Ascending aorta (tissue), 2 donors: ENCODE data around the gene NTM. TPM values are rescaled to one million over a fixed set of nuclear protein-coding genes. Genes with fewer than 3 reads are reported as not detected.

Source experiments
- DNase-seq, 2 donors: peaks; one replicate each; pipeline ENCODE4 v3.0.0-alpha.2; 2019; ENCODE audit warnings: low spot score in 2 of 2
- H3K27ac ChIP-seq, 2 donors: fragments of 200-600 bp; sonication (generic); one replicate each; pipeline ENCODE4 v1.5.1; 2016 to 2017; ENCODE audit warnings: mild to moderate bottlenecking in 1 of 2
- H3K27me3 ChIP-seq: fragments of 200-600 bp; sonication (generic); one replicate; pipeline ENCODE4 v1.5.1; 2017
- H3K36me3 ChIP-seq, 2 donors: fragments of 200-600 bp; sonication (generic); one replicate each; pipeline ENCODE4 v1.5.1; 2016
- H3K4me1 ChIP-seq, 2 donors: fragments of 200-600 bp; sonication (generic); one replicate each; pipeline ENCODE4 v1.5.1; 2016 to 2017; ENCODE audit warnings: mild to moderate bottlenecking in 1 of 2
- H3K4me3 ChIP-seq, 2 donors: fragments of 200-600 bp; sonication (generic); one replicate each; pipeline ENCODE4 v1.5.1; 2016 to 2017; ENCODE audit warnings: mild to moderate bottlenecking in 1 of 2
- H3K9me3 ChIP-seq, 2 donors: fragments of 200-600 bp; sonication (generic); one replicate each; pipeline ENCODE4 v1.5.1; 2016
- intact Hi-C: fragments of 100-400 bp; cut with DNase I; formaldehyde crosslinking; loops from one replicate; pipeline ENCODE4 v1.15.1; 2023
- total RNA-seq: library from RNA; depleted of rRNA; stranded (reverse); fragments of >200 nt; gene quantifications from one replicate; pipeline ENCODE4 v1.1.0, GENCODE V29; 2016
- TF ChIP-seq, protein P1 (sequence below), 3 experiments: fragments of 200-600 bp in 2 of 3; fragments of 450-650 bp in 1 of 3; sonication (generic) in 2 of 3; IDR thresholded peaks; one replicate each; pipeline ENCODE4 v1.5.1; 2016 to 2019; ENCODE audit warnings: antibody characterized with exemption in 3 of 3, mild to moderate bottlenecking in 1 of 3, moderate library complexity in 1 of 3

The NTM gene
- total RNA-seq, 1 donor from 2014 or later = not detected

- Histone ChIP-seq H3K36me3 (no peaks in the 10 kb centered on the region), H3K4me1 (no peaks in the 10 kb centered on the region), H3K4me3 (no peak overlapping the region), H3K27ac (no peak overlapping the region), H3K27me3 (no peaks in the 10 kb centered on the region), H3K9me3 (no peaks in the 10 kb centered on the region)
- DNase-seq = no peak
- intact Hi-C loops = no loop called here
- TF ChIP-seq, protein P1, sequence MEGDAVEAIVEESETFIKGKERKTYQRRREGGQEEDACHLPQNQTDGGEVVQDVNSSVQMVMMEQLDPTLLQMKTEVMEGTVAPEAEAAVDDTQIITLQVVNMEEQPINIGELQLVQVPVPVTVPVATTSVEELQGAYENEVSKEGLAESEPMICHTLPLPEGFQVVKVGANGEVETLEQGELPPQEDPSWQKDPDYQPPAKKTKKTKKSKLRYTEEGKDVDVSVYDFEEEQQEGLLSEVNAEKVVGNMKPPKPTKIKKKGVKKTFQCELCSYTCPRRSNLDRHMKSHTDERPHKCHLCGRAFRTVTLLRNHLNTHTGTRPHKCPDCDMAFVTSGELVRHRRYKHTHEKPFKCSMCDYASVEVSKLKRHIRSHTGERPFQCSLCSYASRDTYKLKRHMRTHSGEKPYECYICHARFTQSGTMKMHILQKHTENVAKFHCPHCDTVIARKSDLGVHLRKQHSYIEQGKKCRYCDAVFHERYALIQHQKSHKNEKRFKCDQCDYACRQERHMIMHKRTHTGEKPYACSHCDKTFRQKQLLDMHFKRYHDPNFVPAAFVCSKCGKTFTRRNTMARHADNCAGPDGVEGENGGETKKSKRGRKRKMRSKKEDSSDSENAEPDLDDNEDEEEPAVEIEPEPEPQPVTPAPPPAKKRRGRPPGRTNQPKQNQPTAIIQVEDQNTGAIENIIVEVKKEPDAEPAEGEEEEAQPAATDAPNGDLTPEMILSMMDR (IDR thresholded peaks at IDR 0.05) = no peak
Measured at GRCh38 chr11:132035766-132036165, 665.4 kb downstream of the NTM start.

GRCh38 chr11:132036220-132036619 lies 665.8 kb downstream of the NTM start:
- intact Hi-C loops = no loop called here
- Histone ChIP-seq H3K4me1 (no peaks in the 10 kb centered on the region), H3K9me3 (no peaks in the 10 kb centered on the region), H3K27ac (no peak overlapping the region), H3K36me3 (no peaks in the 10 kb centered on the region), H3K27me3 (no peaks in the 10 kb centered on the region), H3K4me3 (no peak overlapping the region)
- TF ChIP-seq, protein P1 (IDR thresholded peaks at IDR 0.05) = no peak
- DNase-seq = no peak

- no peaks in the 10 kb centered on the region for H3K4me1 ChIP-seq
Measured at GRCh38 chr11:132036746-132037466, 666.5 kb downstream of the NTM start.

GRCh38 chr11:132037467-132037862 lies 667.0 kb downstream of the NTM start:
- Histone ChIP-seq H3K36me3 (no peaks in the 10 kb centered on the region), H3K27me3 (no peaks in the 10 kb centered on the region), H3K9me3 (no peaks in the 10 kb centered on the region), H3K4me1 (no peaks in the 10 kb centered on the region), H3K27ac (no peak overlapping the region), H3K4me3 (no peak overlapping the region)
- TF ChIP-seq, protein P1 (IDR thresholded peaks at IDR 0.05) = no peak
- no peak for DNase-seq
- intact Hi-C loops = no loop called here

More at GRCh38 chr11:132036746-132037466, 666.5 kb downstream of the NTM start:
- TF ChIP-seq, protein P1 (IDR thresholded peaks at IDR 0.05) = no peak
- H3K27ac ChIP-seq = no peak overlapping the region
- no peaks in the 10 kb centered on the region for H3K9me3 ChIP-seq
- intact Hi-C loops = no loop called here
- H3K4me3 ChIP-seq = no peak overlapping the region
- H3K36me3 ChIP-seq = no peaks in the 10 kb centered on the region
- DNase-seq = no peak
- no peaks in the 10 kb centered on the region for H3K27me3 ChIP-seq

DNA sequence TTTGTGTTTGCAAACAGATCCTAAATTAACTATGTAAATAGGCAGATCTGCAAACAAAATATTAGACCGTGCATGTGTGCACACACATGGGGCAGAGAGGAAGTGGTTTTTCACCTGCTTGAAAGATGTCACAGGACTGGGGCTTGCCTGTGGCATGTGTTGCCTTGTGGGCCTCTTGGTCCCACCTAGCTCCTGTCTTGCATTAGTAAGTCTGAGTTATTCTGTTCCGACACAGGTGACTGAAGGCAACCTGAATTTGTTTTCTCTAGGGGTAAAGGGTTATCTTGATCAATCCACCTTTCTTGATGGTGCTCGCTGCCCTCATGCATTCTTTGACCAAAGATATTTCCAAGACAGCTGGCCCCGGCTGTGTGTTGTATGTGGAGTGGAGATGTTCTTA lies 667.5 kb downstream of the NTM start:
- Histone ChIP-seq H3K4me1 (no peaks in the 10 kb centered on the region), H3K27ac (no peak overlapping the region), H3K4me3 (no peak overlapping the region), H3K27me3 (no peaks in the 10 kb centered on the region), H3K9me3 (no peaks in the 10 kb centered on the region), H3K36me3 (no peaks in the 10 kb centered on the region)
- DNase-seq = no peak
- TF ChIP-seq, protein P1 (IDR thresholded peaks at IDR 0.05) = no peak
- intact Hi-C loops = no loop called here
